Activated CD4-positive, alpha-beta T cell treated with anti-CD3 and anti-CD28 coated beads, Interleukin-2, amount 50 U/mL, for 1 hour (primary cell): ENCODE data around the gene IQSEC1.

Experiments used
- DNase-seq: peaks from one replicate; pipeline ENCODE4 v3.0.0-alpha.2; 2020

Gene IQSEC1

DNA sequence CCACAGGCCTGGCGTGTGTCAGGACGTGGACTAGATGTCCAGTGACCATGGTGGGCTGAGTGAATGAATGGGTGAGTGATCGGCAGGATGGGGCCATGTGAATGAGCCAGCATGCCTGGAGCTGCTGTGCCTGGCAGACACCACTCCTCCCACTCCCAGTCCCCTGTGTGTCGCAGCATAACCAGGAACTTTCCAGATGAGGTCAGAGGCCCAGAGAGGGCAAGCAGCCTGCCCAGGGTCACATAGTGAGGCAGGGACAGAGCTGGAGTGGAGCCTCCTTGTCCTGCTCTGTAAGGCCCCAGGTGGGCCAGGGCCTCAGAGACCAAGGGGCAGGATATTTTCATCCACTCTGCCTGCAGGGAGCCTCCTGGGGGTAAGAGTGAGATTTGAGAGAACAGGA, 6.4 kb downstream of the IQSEC1 start:
- no peak for DNase-seq

GRCh38 chr3:13066236-13066635, 7.0 kb downstream of the IQSEC1 start:
- DNase-seq, result no peak

DNA sequence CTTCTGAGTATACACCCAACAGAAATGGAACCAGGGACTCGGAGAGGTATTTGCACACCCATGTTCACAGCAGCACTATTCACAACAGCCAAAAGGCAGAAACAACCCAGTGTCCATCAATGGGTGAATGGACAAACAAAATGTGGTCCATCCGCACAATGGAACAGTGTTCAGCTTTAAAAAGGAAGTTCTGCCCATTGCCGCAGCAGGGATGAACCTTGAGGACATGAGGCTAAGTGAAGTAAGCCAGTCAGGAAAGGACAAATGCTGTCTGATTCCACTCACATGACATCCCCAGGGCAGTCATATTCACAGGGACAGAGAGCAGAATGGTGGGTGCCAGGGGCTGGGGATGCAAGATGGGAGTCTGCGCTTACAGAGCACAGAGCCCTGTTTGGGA, 7.5 kb downstream of the IQSEC1 start:
- DNase-seq, result no peak

DNA sequence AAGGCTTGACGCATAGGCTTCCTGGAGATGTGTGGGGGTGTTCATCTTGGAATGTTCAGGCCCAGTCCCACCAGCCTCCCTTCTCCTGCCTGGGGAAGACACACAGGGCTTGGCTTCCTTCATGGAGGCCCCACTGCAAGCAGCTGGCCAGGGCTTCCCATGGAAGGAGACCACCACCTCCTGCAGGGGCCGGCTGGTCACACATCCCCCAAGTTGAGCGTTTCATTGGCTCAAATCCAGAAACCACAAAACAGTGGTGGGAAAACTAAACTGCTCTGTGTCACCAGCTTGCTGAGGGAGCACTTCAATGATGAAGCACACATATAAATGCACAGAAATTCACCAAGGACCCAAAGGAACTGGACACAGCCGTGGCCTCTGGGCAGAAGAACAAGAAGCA, 8.3 kb downstream of the IQSEC1 start:
- DNase-seq, result no peak

GRCh38 chr3:13064159-13064868, 8.9 kb downstream of the IQSEC1 start:
- no peak for DNase-seq

DNA sequence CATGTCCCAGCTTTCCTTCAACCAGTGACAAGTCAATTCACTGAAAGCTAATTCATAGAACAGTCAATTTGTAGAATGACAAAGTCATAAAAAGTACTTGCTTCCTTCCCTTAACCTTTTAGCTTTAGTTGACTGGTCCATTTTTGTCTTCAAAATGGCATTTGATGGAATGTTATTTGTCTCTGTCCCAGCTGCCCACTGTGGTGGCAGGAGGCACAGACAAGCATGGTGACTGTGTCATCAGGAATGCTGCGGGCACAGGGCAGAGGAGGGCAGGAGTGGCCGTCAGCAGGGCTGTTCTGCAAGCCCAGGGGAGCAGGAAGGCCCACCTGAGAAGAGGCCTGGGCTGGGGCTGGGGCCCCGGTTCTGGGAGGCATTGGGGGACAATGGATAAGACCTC, 10.0 kb downstream of the IQSEC1 start:
- DNase-seq, result no peak

GRCh38 chr3:13062647-13063046, 10.6 kb downstream of the IQSEC1 start:
- DNase-seq, result no peak

- no peak for DNase-seq
Measured at GRCh38 chr3:13060341-13060910, 12.8 kb downstream of the IQSEC1 start.

DNA sequence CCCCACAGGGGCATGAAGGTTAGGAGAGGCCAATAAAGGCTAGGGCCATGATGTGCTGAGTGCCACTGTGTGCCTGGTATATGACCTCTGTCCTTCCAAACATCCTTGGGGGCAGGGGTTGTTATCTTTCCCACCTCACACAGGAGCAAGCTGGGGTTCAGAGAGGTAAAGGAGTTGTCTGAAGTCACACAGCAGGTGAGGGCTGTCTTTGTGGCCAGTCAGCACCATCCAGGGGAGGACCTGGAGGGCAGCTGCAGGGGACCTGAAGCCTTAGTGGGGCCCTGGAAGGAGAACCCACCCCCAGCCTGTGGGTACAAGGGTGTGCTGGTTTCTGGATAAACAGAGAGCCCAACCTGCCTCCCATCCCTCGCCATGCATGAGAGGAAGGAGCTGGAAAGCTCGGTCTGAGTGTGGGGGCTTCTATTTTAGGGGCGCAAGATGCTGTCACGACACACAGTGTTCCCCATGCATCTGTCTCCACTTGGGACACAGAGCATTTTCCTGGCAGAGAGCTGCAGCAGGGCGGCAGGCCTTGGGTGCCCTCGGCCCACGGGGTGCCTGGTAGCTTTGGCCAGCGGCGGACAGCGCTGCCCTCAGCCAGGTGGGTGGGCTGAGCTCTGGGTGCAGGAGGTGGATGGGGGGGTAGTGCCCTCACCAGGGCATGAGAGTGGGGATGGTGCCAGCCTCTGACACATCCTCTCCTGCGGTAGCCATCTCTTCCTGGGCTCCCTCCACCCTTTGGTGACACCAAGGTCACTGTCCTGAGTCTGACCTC, 14.7 kb downstream of the IQSEC1 start:
- no peak for DNase-seq

GRCh38 chr3:13057282-13058040, 15.8 kb downstream of the IQSEC1 start:
- no peak for DNase-seq

DNA sequence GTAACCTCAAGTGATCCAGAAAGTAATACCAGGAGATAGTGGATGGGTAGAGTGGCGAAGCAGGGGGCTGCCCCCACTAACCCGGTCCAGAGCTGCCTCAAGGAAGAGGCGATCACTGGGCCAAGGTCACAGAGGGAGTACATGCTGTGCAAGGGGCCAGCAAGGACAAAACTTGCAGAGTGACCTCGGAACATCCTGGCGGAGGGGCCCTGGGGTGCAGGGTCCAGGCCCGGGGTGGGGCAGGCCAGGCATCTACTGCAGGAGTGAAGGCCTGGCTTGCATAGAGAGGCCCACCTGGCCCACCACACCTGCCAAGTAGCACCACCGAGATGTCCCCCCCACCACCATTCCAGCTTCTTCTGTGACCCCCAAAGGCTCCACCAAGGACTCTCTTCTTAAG, 17.6 kb downstream of the IQSEC1 start:
- no peak for DNase-seq

DNA sequence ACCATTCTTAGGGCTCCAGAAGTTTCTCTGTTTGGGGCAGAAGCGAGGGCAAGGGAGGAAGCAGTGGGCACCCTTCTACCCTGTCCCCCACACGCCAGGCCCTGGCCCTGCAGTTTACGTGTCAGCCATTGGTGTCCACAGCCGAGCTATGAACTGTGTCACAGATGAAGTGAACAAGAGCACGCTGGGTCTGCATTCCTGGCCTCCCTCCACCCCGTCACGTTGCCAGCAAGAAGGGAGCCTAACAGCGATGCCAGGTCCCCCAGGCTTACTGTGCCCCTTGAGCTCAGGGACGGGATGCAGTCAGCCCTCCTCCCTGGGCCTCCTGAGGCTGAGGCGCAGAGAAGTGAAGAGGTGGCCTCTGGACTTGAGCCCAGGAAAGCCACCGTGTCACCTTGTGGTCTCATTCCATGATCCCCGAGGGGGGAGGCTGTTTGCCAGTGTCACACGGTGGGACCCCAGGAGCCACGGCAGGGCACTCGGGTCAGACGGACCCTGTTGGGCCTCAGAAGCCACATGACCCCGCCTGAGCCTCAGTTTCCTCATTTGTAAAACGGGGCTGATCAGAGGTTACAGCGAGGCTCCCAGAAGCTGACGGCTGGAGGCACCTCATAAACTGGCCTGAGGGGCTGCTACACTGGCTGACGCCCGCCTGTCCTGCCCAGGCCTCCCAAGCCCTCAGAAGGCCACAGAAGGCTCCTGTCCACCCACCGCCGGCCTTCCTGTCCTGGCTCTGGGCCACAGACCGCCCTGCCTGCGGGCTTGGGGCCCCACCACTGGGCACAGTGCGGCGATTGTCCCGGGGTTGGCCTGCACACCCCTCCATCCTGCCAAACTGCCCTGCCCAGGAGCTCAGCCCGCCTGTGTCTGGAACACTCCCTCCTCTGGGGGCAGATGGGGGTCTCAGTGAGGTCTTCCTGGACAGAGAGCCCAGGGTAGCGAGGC, 18.6 kb downstream of the IQSEC1 start:
- no peak for DNase-seq

DNA sequence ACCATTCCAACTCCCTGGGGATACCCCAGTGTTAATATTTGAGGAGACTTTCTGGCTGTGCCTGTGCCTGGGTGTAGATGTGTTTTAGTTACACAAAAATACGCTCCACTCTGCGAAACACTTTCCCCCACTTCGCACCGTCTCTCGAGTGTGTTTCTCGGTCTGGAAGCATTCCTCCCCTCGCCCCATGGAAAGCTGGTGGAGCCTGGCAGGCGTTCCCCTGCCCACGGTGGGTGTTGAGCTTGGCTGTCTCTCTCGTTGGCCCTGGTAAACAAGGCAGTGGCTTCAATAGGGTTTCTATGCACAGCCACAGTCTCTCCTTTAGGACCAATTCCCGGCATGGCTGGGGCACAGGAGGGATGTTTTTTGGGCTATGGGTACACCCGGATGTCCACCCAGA, 19.3 kb downstream of the IQSEC1 start:
- no peak for DNase-seq

GRCh38 chr3:13053420-13053819, 19.8 kb downstream of the IQSEC1 start:
- DNase-seq, result no peak

GRCh38 chr3:13052191-13052820, 20.9 kb downstream of the IQSEC1 start:
- DNase-seq, result no peak

DNA sequence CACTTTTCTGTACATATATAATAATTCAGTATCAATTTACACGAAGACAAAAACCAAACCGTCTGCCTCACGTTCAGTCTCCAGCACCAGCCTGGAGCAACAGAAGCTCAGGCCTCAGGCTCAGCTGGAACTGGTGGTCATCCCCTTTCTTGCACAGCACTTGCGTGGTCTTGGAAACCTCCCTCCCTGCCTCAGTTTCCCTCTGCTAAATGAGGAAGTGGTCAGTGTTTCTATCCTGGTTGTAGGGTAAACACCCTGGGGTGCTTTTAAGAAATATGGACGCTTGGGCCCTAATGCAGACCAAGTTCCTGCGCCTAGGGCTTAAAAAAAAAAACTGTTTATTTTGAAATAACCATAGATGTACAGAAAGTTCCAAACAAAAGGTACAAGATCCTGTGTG, 21.6 kb downstream of the IQSEC1 start:
- DNase-seq, result no peak

DNA sequence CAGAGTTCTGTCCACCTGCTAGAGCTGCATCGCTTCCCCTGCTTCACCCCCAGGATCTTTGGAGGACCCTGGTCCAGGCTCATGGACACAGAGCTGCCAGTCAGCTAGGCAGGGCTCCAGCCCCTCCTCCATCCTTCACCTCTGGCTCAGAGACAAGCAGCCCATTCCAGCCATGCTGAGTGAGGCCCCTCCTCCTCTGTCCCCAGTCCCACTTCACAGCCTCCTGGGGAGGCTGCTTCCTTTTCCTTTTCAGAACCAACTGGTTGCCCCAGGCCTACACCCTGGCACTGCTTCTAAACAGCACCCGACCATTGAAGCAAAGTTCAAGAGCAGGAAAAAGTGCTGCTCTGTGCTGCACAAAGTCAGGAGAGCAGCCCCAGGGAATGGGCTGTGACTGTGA, 22.2 kb downstream of the IQSEC1 start:
- no peak for DNase-seq

DNA sequence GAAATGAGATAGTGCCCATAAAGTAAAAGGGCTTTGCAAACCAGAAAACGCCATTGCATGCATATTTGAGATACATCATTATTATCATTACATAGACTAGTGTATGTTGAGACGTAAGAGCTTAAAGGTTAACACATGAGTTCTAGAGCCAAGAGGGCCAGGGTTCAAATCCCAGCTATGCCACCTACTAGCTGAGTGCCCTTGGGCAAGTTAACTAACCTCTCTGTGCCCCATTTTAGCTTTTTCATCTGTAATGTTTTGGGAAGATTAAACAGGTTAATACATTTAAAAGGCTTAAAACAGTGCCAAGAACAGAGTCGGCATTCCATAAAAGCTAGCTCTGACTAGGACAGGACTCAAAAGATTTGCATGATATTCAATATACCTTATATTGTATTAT, 22.8 kb downstream of the IQSEC1 start:
- DNase-seq, result no peak

GRCh38 chr3:13049400-13049799, 23.8 kb downstream of the IQSEC1 start:
- no peak for DNase-seq

GRCh38 chr3:13047296-13048165, 25.7 kb downstream of the IQSEC1 start:
- no peak for DNase-seq
